ENCODE measurements around the gene PPP1R12B.
"Not testable (repeated sequence)": the region's sequence is repeated elsewhere in the genome, so short reads cannot be mapped to it uniquely, and the experiment has no call there.

Gene PPP1R12B

GRCh38 chr1:202405928-202406327 lies 57.4 kb downstream of the PPP1R12B start:
- DNase-seq: no peak

DNA sequence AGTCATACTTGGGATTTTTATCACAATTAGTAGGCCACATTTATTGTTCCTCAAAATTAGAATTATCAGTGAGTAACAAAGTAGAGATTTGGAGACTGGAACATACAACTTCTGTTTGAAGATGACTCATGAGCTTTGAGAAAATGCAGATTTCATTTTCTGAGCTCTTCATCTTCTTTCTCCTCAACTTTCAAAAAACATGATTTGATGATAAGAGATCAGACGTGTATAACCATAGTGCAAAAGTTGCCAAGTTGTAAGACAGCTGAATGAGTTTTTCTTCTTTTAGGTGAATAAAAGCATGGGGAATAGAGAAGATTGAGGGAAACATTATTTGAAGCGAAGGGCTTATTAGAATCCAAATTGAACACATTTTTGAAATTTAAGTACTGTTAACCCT lies 58.4 kb downstream of the PPP1R12B start:
- DNase-seq: not testable (repeated sequence)

GRCh38 chr1:202407378-202407777 lies 58.9 kb downstream of the PPP1R12B start:
- not testable (repeated sequence) for DNase-seq

DNA sequence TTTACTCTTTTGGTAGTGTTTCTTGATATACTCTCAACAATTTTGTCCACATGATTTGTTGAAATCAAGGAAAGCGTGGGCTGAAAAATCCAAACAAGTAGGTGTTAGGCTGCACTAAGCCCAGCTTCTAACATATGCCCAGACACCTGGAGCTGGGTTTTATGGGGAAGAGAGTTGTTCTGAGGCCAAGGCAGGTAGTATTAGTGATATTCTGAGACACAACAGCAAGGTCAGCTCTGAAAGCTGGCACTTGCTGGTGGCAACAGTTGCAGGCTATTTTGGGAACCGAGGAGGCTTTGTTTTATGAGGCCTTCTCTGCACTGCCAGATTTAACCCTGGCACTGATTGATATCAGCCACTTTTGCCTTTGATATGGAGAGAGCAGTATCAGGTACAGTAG lies 61.8 kb downstream of the PPP1R12B start:
- DNase-seq: not testable (repeated sequence)

DNA sequence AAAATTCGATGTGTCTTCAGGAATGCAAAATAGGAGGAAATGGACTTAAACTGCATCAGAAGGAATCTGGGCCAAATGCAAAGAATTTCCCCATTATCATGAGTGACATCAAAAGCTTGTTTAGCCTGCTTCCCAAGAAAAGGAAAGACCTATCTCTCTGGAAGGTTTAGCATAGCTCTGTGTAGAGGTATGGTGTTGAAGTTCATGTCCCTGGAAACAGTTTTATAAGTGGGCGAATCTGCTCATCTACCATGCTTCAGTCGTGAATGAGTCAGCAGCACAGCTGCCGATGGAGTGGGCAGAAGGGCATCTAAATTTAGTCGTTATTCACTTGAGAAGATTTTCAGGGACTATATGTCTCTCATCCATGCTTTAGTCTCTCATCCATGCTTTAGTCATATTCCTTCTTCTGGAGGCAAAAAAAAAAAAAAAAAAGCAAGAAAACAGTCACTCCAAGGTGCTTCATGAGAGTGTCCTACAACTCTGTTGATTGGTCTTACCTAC lies 62.4 kb downstream of the PPP1R12B start:
- not testable (repeated sequence) for DNase-seq

- no peak for DNase-seq
These were observed 62.9 kb downstream of the PPP1R12B start for GRCh38 chr1:202411422-202411821.

GRCh38 chr1:202412421-202412820 lies 63.9 kb downstream of the PPP1R12B start:
- not testable (repeated sequence) for DNase-seq

GRCh38 chr1:202416641-202417040 lies 68.1 kb downstream of the PPP1R12B start:
- no peak for DNase-seq

- DNase-seq: not testable (repeated sequence)
These were observed 68.6 kb downstream of the PPP1R12B start for GRCh38 chr1:202417141-202417540.

- DNase-seq: not testable (repeated sequence)
These were observed 69.3 kb downstream of the PPP1R12B start for GRCh38 chr1:202417762-202418201.

GRCh38 chr1:202419731-202420130 lies 71.2 kb downstream of the PPP1R12B start:
- not testable (repeated sequence) for DNase-seq

- DNase-seq: not testable (repeated sequence)
These were observed 72.1 kb downstream of the PPP1R12B start for GRCh38 chr1:202420422-202421094.

DNA sequence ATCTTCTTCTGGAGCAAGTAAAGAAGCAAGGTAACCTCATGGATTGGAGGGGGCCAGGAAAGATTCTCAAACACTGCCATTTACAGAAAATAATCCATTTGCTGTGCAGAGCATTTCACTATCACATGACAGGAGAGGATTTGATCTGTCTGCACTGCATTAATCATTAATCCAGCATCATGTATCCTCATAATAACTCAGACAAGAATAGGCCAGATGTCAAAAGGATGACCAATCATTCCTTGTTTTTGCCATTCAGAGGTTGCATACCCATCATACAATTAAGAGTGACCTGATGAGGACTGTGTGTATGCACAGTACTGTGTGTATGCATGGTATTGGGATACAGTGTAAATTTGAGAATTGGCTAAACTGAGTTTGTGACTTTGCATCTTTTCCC lies 74.2 kb downstream of the PPP1R12B start:
- DNase-seq: not testable (repeated sequence)

GRCh38 chr1:202424260-202424659 lies 75.8 kb downstream of the PPP1R12B start:
- not testable (repeated sequence) for DNase-seq

DNA sequence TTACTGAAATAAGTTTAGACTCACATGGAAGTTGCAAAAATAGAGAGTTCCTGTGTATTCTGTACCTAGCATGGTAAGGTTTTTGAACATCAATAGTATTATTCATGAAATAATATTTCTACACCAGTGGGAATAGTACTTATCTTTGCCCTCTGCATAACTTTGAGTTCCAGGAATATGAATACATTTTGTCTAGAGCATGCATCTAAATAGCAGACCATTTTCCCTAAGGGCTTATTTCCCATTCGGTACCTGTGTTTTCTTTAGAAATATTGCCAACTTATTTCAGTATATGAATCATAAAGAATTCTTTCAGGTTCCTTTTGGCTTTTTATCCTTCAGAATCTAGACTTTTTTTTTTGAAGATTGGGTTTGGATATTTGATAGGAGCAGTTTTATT lies 81.6 kb downstream of the PPP1R12B start:
- not testable (repeated sequence) for DNase-seq

GRCh38 chr1:202432338-202432737 lies 83.8 kb downstream of the PPP1R12B start:
- not testable (repeated sequence) for DNase-seq

DNA sequence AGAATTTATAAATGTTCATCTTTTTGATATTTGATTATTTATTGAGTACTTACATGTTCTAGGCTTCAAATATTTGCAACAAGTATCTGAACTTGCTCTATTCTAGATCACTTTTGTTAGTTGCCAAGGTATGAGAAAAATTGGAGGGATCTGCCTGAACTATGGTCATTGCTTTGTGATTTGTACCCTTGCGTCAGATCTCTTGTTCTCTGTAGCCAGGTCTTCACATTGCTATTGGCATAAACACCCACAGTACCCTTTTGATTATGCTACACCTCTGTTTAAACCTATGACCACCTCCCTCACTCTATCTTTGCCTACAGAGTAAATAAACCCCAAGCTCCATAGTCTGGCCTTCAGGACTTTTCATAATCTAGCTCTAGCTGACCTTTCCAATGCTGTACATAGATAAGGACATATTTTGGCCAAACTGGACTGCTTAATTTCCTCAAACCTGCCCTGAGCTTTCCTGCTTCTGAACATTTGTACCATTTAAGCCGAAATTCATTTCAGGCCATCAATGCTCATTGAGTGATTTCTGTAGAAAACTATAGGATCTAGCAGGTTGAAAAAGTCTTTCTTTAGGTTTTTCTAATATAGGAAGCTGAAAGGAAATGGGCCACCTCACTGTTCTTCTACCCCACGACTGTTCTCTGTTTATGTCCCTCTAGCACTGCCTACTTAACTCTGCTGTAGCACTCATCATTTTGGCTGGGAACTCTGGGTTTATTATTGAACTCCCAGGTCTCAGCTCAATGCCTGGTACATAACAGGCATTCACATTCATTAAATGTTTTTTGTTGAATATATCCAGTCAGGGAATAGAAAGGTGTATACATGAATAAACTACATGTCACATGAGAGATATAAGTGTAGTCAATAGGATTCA lies 84.9 kb downstream of the PPP1R12B start:
- DNase-seq: no peak

- DNase-seq: no peak
These were observed 85.6 kb downstream of the PPP1R12B start for GRCh38 chr1:202434059-202434458.

GRCh38 chr1:202438393-202439174 lies 90.1 kb downstream of the PPP1R12B start:
- DNase-seq: no peak

- no peak for DNase-seq
These were observed 90.8 kb downstream of the PPP1R12B start for GRCh38 chr1:202439308-202439707.

DNA sequence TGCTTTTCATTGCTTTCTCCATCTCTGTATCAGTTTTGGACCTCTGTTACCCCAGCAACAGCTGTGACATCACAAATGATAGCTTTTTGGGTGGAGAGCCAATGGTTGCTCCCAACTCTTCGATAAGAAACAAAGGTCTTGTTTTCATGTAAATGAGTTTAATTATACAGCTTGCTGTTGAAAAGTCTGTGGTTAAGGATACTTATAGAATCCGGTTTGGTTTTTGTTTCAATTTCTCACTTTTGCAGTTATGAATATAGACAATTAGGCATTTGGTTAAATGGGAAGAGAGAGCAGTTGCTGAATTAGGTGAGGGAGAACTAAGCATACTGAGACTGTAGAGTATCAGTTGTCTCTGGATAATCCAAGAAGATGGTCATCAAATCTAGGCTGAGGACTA lies 99.6 kb downstream of the PPP1R12B start:
- DNase-seq: not testable (repeated sequence)

DNA sequence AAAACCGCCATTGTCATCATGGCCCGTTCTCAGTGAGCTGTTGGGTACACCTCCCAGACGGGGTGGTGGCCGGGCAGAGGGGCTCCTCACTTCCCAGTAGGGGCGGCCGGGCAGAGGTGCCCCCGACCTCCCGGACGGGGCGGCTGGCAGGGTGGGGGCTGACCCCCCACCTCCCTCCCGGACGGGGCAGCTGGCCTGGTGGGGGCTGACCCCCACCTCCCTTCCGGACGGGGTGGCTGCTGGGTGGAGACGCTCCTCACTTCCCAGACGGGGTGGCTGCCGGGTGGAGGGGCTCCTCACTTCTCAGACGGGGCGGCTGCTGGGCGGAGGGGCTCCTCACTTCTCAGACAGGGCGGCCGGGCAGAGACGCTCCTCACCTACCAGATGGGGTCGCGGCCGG lies 103.1 kb downstream of the PPP1R12B start:
- DNase-seq: not testable (repeated sequence)

DNA sequence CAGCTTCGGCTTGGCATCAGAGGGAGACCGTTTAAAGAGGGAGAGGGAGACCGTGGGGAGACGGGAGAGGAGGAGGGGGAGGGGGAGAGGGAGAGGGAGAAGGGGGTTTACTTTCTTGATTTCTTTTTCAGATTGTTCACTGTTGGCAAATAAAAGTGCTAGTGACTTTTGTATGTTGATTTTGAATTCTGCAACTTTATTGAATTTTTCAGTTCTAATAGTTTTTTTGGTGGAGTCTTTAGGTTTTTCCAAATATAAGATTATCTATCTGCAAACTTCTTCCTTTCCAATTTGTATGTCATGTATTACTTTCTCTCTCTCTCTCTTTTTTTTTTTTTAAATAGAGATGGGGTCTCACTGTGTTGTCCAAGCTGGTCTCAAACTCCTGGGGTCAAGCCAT lies 104.0 kb downstream of the PPP1R12B start:
- DNase-seq: no peak

Measured in SIG-M5 (cell line).